Measurements from ENCODE around the gene CDK4.

The CDK4 gene

DNA sequence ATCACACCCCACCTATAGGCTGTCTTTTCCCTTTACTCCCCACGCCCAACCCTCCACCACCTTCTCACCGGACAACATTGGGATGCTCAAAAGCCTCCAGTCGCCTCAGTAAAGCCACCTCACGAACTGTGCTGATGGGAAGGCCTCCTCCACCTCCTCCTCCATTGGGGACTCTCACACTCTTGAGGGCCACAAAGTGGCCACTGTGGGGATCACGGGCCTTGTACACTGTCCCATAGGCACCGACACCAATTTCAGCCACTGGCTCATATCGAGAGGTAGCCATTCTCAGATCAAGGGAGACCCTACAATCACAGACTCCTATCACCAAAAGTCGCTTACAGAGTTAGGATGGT lies 700 bp downstream of the CDK4 start:
- POLR2A ChIA-PET: interaction anchor here (1.1 to 2.0 kb wide), 2 partner anchors 15 to 25 kb away, joined by 4 to 11 read pairs; no protein-coding TSS in a partner anchor
- no peak for DNase-seq (ENCODE audit: extremely low spot score)
- TF ChIP-seq TARDBP (IDR thresholded peaks at IDR 0.05) (no peak), L3MBTL2 (conservative IDR thresholded peaks at IDR 0.05) (no peak), FOXA1 (IDR thresholded peaks at IDR 0.05) (no peak), SUZ12 (IDR thresholded peaks at IDR 0.05) (no peak), LEF1 (IDR thresholded peaks at IDR 0.05; ENCODE audit: borderline replicate concordance) (no peak), ELF4 (IDR thresholded peaks at IDR 0.05) (no peak), ARNT (IDR thresholded peaks at IDR 0.05) (no peak), FOXK2 (IDR thresholded peaks at IDR 0.05) (no peak), CTBP1 (IDR thresholded peaks at IDR 0.05; ENCODE audit: borderline replicate concordance) (no peak), SP1 (IDR thresholded peaks at IDR 0.05) (no peak), ZNF384 (IDR thresholded peaks at IDR 0.05) (no peak), NFRKB (IDR thresholded peaks at IDR 0.05) (no peak), FOXM1 (IDR thresholded peaks at IDR 0.05; ENCODE audit: borderline replicate concordance) (no peak), BHLHE40 (IDR thresholded peaks at IDR 0.05; ENCODE audit: borderline replicate concordance) (no peak), HDGF (IDR thresholded peaks at IDR 0.05; ENCODE audit: borderline replicate concordance) (no peak), PKNOX1 (IDR thresholded peaks at IDR 0.05) (no peak)
- CTCF ChIA-PET: no interaction called here

DNA sequence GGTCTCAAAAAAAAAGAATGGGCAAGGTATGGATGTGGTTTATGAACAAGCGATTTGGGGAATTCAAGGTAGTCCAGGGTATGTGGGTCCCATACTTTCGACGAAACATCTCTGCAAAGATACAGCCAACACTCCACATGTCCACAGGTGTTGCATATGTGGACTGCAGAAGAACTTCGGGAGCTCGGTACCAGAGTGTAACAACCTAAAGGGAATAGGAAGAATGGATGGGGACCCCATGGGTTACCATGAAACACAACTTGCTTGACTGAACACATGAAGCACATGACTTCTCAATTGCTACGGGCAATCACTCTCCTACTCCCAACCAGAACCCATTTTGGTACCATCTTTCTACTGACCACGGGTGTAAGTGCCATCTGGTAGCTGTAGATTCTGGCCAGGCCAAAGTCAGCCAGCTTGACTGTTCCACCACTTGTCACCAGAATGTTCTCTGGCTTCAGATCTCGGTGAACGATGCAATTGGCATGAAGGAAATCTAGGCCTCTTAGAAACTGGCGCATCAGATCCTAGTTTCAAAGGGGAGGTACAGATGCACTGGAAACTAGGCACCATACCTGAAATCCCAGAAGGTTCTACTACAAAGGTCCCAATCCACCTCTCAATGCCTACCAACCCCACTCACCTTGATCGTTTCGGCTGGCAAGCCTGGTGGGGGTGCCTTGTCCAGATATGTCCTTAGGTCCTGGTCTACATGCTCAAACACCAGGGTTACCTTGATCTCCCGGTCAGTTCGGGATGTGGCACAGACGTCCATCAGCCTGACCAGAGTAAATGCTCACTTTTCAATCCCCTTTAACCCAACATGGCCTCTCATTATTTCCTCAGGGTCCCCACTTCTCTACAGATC lies 1.3 kb downstream of the CDK4 start:
- ChIA-PET CTCF (interaction anchor here (1.5 kb wide), 1 partner anchor 9 kb away, joined by 3 read pairs; no protein-coding TSS in a partner anchor), POLR2A (interaction anchor here (0.8 to 2.0 kb wide), 3 partner anchors 10 to 24 kb away, joined by 3 to 11 read pairs (median 4); partner anchors contain the start of genes EEF1AKMT3 and METTL1)
- TF ChIP-seq ZNF384 (IDR thresholded peaks at IDR 0.05) (no peak), SUZ12 (IDR thresholded peaks at IDR 0.05) (no peak), FOXK2 (IDR thresholded peaks at IDR 0.05) (no peak), L3MBTL2 (conservative IDR thresholded peaks at IDR 0.05) (no peak), FOXM1 (IDR thresholded peaks at IDR 0.05; ENCODE audit: borderline replicate concordance) (no peak), NFRKB (IDR thresholded peaks at IDR 0.05) (no peak), CTBP1 (IDR thresholded peaks at IDR 0.05; ENCODE audit: borderline replicate concordance) (no peak), ARNT (IDR thresholded peaks at IDR 0.05) (no peak), TARDBP (IDR thresholded peaks at IDR 0.05) (no peak), HDGF (IDR thresholded peaks at IDR 0.05; ENCODE audit: borderline replicate concordance) (no peak), FOXA1 (IDR thresholded peaks at IDR 0.05) (no peak), SP1 (IDR thresholded peaks at IDR 0.05) (no peak), ELF4 (IDR thresholded peaks at IDR 0.05) (no peak), PKNOX1 (IDR thresholded peaks at IDR 0.05) (no peak), BHLHE40 (IDR thresholded peaks at IDR 0.05; ENCODE audit: borderline replicate concordance) (no peak), LEF1 (IDR thresholded peaks at IDR 0.05; ENCODE audit: borderline replicate concordance) (no peak)
- DNase-seq (ENCODE audit: extremely low spot score): no peak

DNA sequence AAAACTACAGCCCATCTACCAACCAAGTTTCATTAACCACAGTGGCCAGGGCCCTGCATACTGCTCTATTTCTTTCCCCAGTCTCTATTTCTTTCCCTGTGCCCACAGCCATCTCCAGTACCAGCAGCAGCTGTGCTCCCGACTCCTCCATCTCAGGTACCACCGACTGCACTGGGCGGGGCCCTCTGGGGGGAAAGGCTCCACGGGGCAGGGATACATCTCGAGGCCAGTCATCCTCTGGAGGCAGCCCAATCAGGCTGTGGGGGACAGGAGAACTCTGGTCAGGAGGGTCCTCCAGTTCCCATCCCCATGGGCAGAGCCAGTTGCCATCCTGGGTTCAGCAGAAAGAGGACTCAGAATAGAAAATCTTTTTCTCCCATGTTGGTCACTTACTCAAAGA lies 3.0 kb downstream of the CDK4 start:
- POLR2A ChIA-PET: interaction anchor here (0.8 to 1.4 kb wide), 3 partner anchors 8 to 12 kb away, joined by 3 to 4 read pairs (median 3); no protein-coding TSS in a partner anchor
- no peak for DNase-seq (ENCODE audit: extremely low spot score)
- CTCF ChIA-PET: no interaction called here
- TF ChIP-seq FOXA1 (IDR thresholded peaks at IDR 0.05) (no peak), SP1 (IDR thresholded peaks at IDR 0.05) (no peak), PKNOX1 (IDR thresholded peaks at IDR 0.05) (no peak), NFRKB (IDR thresholded peaks at IDR 0.05) (no peak), BHLHE40 (IDR thresholded peaks at IDR 0.05; ENCODE audit: borderline replicate concordance) (no peak), FOXM1 (IDR thresholded peaks at IDR 0.05; ENCODE audit: borderline replicate concordance) (no peak), SUZ12 (IDR thresholded peaks at IDR 0.05) (no peak), ZNF384 (IDR thresholded peaks at IDR 0.05) (no peak), FOXK2 (IDR thresholded peaks at IDR 0.05) (no peak), TARDBP (IDR thresholded peaks at IDR 0.05) (no peak), LEF1 (IDR thresholded peaks at IDR 0.05; ENCODE audit: borderline replicate concordance) (no peak), L3MBTL2 (conservative IDR thresholded peaks at IDR 0.05) (no peak), CTBP1 (IDR thresholded peaks at IDR 0.05; ENCODE audit: borderline replicate concordance) (no peak), HDGF (IDR thresholded peaks at IDR 0.05; ENCODE audit: borderline replicate concordance) (no peak), ELF4 (IDR thresholded peaks at IDR 0.05) (no peak)

- CTCF ChIA-PET: no interaction called here
- no peak for DNase-seq (ENCODE audit: extremely low spot score)
- POLR2A ChIA-PET: interaction anchor here (1.3 to 3.0 kb wide), 4 partner anchors 11 to 99 kb away, joined by 3 to 42 read pairs (median 13); no protein-coding TSS in a partner anchor
- no peak for TF ChIP-seq ZNF384 (IDR thresholded peaks at IDR 0.05)
- TF ChIP-seq ELF4 (IDR thresholded peaks at IDR 0.05): no peak
- no peak for TF ChIP-seq PKNOX1 (IDR thresholded peaks at IDR 0.05)
- TF ChIP-seq ARNT (IDR thresholded peaks at IDR 0.05): no peak
- TF ChIP-seq LEF1 (IDR thresholded peaks at IDR 0.05; ENCODE audit: borderline replicate concordance): no peak
- TF ChIP-seq L3MBTL2 (conservative IDR thresholded peaks at IDR 0.05): no peak
- no peak for TF ChIP-seq NFRKB (IDR thresholded peaks at IDR 0.05)
- TF ChIP-seq BHLHE40 (IDR thresholded peaks at IDR 0.05; ENCODE audit: borderline replicate concordance): no peak
- no peak for TF ChIP-seq SP1 (IDR thresholded peaks at IDR 0.05)
- no peak for TF ChIP-seq CTBP1 (IDR thresholded peaks at IDR 0.05; ENCODE audit: borderline replicate concordance)
- TF ChIP-seq FOXK2 (IDR thresholded peaks at IDR 0.05): no peak
- no peak for TF ChIP-seq FOXM1 (IDR thresholded peaks at IDR 0.05; ENCODE audit: borderline replicate concordance)
- TF ChIP-seq SUZ12 (IDR thresholded peaks at IDR 0.05): no peak
- no peak for TF ChIP-seq HDGF (IDR thresholded peaks at IDR 0.05; ENCODE audit: borderline replicate concordance)
- TF ChIP-seq FOXA1 (IDR thresholded peaks at IDR 0.05): no peak
- TF ChIP-seq TARDBP (IDR thresholded peaks at IDR 0.05): no peak
Observed at GRCh38 chr12:57746025-57746424, 6.1 kb downstream of the CDK4 start.

Data from HEK293T (cell line).